ENCODE measurements around the gene OR52B2.

DNA sequence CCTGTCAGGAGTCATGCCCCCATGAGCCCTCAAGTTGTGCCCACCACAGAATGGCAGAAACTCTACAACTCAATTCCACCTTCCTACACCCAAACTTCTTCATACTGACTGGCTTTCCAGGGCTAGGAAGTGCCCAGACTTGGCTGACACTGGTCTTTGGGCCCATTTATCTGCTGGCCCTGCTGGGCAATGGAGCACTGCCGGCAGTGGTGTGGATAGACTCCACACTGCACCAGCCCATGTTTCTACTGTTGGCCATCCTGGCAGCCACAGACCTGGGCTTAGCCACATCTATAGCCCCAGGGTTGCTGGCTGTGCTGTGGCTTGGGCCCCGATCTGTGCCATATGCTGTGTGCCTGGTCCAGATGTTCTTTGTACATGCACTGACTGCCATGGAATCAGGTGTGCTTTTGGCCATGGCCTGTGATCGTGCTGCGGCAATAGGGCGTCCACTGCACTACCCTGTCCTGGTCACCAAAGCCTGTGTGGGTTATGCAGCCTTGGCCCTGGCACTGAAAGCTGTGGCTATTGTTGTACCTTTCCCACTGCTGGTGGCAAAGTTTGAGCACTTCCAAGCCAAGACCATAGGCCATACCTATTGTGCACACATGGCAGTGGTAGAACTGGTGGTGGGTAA, 29.2 kb upstream of the OR52B2 start, which contains the start of gene OR52W1:
- TF ChIP-seq, protein P1, sequence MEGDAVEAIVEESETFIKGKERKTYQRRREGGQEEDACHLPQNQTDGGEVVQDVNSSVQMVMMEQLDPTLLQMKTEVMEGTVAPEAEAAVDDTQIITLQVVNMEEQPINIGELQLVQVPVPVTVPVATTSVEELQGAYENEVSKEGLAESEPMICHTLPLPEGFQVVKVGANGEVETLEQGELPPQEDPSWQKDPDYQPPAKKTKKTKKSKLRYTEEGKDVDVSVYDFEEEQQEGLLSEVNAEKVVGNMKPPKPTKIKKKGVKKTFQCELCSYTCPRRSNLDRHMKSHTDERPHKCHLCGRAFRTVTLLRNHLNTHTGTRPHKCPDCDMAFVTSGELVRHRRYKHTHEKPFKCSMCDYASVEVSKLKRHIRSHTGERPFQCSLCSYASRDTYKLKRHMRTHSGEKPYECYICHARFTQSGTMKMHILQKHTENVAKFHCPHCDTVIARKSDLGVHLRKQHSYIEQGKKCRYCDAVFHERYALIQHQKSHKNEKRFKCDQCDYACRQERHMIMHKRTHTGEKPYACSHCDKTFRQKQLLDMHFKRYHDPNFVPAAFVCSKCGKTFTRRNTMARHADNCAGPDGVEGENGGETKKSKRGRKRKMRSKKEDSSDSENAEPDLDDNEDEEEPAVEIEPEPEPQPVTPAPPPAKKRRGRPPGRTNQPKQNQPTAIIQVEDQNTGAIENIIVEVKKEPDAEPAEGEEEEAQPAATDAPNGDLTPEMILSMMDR (conservative IDR thresholded peaks at IDR 0.05 in 1 of 2, IDR thresholded peaks at IDR 0.05 in 1 of 2; ENCODE audit: extremely low read depth in 1 of 2, insufficient read depth in 1 of 2, low read depth in 1 of 2, low read length in 2 of 2) = no peak
- TF ChIP-seq EZH2 (IDR thresholded peaks at IDR 0.05; ENCODE audit: borderline replicate concordance, low read length) = no peak

Data from mammary epithelial cell (primary cell).